ENCODE results near the gene NKX2-1.

Gene NKX2-1

DNA sequence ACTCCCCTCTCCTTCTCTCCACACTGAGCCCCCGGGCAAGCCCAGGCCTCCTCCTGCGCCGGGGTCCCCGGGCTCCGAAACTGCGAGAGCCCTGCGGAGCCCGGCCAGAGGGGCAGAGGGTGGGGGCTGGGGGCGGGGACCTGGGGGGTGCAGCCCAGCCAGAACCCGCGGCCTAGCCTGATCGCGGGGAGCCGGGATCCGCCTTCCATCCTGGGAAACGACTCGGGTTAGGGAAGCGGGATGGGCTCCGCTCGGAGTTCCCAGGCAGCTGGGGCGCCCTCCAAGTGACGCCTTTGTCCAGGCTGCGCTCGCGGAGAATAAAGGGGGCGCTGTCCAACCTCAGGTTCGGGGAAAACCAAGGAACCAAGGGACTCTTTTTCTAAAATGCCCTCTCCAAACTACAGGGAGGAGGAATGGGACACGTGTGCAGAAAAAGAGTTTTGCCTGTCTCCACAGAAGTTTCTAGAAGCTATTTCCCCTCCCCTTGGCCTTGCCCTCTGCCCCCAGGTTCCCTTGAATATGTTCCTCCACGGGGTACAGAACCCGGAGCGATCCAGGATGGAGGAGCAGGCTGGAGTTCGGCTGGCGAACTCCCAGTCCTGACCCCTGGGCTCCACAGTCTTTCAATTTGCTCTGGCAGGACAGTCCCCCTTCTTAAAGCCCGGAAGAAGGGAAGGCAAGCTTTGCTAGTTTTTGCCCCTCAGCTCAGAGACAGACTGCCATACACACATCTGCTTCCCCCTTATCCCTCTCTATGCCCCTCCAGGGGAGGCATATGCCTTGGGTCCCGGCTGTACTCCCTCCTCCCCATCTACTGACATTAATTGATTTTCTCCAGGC lies 13.9 kb downstream of the NKX2-1 start:
- Histone ChIP-seq H3K36me3 (ENCODE audit: control insufficient read depth in 2 of 2, insufficient read depth in 1 of 2, low read length in 2 of 2) (no peaks in the 10 kb centered on the region), H3K4me1 (ENCODE audit: control insufficient read depth, insufficient read depth, low read length) (no peaks in the 10 kb centered on the region; the same call in 1 of the 2 replicates), H3K9me3 (ENCODE audit: control insufficient read depth, insufficient read depth, low read depth, low read length) (no peaks in the 10 kb centered on the region), H3K4me3 (ENCODE audit: low read depth, low read length) (no peak overlapping the region), H3K27ac (ENCODE audit: extremely low read depth, low read depth, low read length) (no peak overlapping the region)
- POLR2A ChIA-PET, result no interaction called here
- CTCF ChIA-PET, result no interaction called here
- TF ChIP-seq SCRT2 (tag by site-specific recombination; IDR thresholded peaks at IDR 0.05) (no peak), TCF7L2 (IDR thresholded peaks at IDR 0.05; ENCODE audit: borderline replicate concordance, low read depth, low read length) (no peak)
- TF ChIP-seq, protein P1, sequence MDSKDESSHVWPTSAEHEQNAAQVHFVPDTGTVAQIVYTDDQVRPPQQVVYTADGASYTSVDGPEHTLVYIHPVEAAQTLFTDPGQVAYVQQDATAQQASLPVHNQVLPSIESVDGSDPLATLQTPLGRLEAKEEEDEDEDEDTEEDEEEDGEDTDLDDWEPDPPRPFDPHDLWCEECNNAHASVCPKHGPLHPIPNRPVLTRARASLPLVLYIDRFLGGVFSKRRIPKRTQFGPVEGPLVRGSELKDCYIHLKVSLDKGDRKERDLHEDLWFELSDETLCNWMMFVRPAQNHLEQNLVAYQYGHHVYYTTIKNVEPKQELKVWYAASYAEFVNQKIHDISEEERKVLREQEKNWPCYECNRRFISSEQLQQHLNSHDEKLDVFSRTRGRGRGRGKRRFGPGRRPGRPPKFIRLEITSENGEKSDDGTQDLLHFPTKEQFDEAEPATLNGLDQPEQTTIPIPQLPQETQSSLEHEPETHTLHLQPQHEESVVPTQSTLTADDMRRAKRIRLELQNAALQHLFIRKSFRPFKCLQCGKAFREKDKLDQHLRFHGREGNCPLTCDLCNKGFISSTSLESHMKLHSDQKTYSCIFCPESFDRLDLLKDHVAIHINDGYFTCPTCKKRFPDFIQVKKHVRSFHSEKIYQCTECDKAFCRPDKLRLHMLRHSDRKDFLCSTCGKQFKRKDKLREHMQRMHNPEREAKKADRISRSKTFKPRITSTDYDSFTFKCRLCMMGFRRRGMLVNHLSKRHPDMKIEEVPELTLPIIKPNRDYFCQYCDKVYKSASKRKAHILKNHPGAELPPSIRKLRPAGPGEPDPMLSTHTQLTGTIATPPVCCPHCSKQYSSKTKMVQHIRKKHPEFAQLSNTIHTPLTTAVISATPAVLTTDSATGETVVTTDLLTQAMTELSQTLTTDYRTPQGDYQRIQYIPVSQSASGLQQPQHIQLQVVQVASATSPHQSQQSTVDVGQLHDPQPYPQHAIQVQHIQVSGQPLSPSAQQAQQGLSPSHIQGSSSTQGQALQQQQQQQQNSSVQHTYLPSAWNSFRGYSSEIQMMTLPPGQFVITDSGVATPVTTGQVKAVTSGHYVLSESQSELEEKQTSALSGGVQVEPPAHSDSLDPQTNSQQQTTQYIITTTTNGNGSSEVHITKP (tag by site-specific recombination; IDR thresholded peaks at IDR 0.05), result no peak

DNA sequence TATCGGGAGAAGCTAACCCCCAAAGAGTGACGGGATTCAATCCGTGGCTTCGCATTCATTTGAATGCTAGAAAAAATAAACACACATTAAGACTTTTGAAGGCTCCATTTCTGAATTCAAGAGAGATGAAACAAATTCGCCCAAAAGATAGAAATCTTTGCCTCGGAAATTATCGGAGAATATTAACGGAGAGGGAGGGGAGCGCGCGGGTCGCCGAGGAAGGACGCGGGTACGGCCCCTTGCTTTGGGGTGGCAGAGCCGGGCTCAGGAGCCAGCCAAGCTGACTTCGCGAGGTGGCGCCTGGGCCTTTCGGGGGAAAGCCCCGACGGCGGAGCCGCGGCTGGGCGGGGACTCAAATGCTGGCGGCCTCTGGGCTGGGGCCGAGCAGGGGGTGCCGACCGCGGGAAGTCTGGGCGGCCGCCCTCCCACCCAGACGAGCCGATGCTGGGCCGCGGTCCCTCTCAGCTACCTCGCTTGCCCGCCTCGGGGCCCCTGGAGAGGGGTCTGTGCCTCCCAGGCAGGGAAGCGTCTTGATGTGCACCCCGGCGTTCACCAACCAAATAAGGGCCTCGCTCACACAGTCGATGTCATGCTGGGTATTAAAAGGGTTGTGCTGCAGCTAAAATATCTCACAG lies 14.7 kb downstream of the NKX2-1 start:
- H3K36me3 ChIP-seq (ENCODE audit: control insufficient read depth in 2 of 2, insufficient read depth in 1 of 2, low read length in 2 of 2), result no peaks in the 10 kb centered on the region
- no peaks in the 10 kb centered on the region; the same call in 1 of the 2 replicates for H3K4me1 ChIP-seq (ENCODE audit: control insufficient read depth, insufficient read depth, low read length)
- ChIA-PET CTCF (interaction anchor here (0.6 kb wide), 1 partner anchor 25 kb away, joined by 5 read pairs; no protein-coding TSS in a partner anchor), POLR2A (no interaction called here)
- no peak overlapping the region for H3K4me3 ChIP-seq (ENCODE audit: low read depth, low read length)
- H3K27ac ChIP-seq (ENCODE audit: extremely low read depth, low read depth, low read length), result no peak overlapping the region
- TF ChIP-seq ZBTB7A (tag by site-specific recombination; IDR thresholded peaks at IDR 0.05; ENCODE audit: low read depth), result no peak
- no peak for TF ChIP-seq SP2 (tag by site-specific recombination; IDR thresholded peaks at IDR 0.05)
- TF ChIP-seq ZNF548 (tag by site-specific recombination; IDR thresholded peaks at IDR 0.05), result no peak
- TF ChIP-seq ZNF37A (tag by site-specific recombination; IDR thresholded peaks at IDR 0.05), result no peak
- no peak for TF ChIP-seq TRIM28 (IDR thresholded peaks at IDR 0.05; ENCODE audit: borderline replicate concordance, low read length)
- no peak for TF ChIP-seq ZNF549 (tag by site-specific recombination; IDR thresholded peaks at IDR 0.05)
- TF ChIP-seq ZNF830 (tag by site-specific recombination; IDR thresholded peaks at IDR 0.05; ENCODE audit: low read depth), result no peak
- no peak for TF ChIP-seq BCL11B (tag by site-specific recombination; IDR thresholded peaks at IDR 0.05; ENCODE audit: low read depth)
- TF ChIP-seq ZNF366 (tag by site-specific recombination; conservative IDR thresholded peaks at IDR 0.05), result no peak
- no peak for TF ChIP-seq ZNF174 (tag by site-specific recombination; IDR thresholded peaks at IDR 0.05)
- TF ChIP-seq, protein P2, sequence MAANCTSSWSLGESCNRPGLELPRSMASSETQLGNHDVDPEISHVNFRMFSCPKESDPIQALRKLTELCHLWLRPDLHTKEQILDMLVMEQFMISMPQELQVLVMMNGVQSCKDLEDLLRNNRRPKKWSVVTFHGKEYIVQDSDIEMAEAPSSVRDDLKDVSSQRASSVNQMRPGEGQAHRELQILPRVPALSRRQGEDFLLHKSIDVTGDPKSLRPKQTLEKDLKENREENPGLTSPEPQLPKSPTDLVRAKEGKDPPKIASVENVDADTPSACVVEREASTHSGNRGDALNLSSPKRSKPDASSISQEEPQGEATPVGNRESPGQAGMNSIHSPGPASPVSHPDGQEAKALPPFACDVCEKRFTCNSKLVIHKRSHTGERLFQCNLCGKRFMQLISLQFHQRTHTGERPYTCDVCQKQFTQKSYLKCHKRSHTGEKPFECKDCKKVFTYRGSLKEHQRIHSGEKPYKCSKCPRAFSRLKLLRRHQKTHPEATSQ (tag by site-specific recombination; IDR thresholded peaks at IDR 0.05), result no peak
- no peak for TF ChIP-seq GLI2 (tag by site-specific recombination; IDR thresholded peaks at IDR 0.05; ENCODE audit: borderline replicate concordance, low read depth)
- no peak for TF ChIP-seq EGR2 (tag by site-specific recombination; IDR thresholded peaks at IDR 0.05; ENCODE audit: low read depth)
- TF ChIP-seq, protein P3, sequence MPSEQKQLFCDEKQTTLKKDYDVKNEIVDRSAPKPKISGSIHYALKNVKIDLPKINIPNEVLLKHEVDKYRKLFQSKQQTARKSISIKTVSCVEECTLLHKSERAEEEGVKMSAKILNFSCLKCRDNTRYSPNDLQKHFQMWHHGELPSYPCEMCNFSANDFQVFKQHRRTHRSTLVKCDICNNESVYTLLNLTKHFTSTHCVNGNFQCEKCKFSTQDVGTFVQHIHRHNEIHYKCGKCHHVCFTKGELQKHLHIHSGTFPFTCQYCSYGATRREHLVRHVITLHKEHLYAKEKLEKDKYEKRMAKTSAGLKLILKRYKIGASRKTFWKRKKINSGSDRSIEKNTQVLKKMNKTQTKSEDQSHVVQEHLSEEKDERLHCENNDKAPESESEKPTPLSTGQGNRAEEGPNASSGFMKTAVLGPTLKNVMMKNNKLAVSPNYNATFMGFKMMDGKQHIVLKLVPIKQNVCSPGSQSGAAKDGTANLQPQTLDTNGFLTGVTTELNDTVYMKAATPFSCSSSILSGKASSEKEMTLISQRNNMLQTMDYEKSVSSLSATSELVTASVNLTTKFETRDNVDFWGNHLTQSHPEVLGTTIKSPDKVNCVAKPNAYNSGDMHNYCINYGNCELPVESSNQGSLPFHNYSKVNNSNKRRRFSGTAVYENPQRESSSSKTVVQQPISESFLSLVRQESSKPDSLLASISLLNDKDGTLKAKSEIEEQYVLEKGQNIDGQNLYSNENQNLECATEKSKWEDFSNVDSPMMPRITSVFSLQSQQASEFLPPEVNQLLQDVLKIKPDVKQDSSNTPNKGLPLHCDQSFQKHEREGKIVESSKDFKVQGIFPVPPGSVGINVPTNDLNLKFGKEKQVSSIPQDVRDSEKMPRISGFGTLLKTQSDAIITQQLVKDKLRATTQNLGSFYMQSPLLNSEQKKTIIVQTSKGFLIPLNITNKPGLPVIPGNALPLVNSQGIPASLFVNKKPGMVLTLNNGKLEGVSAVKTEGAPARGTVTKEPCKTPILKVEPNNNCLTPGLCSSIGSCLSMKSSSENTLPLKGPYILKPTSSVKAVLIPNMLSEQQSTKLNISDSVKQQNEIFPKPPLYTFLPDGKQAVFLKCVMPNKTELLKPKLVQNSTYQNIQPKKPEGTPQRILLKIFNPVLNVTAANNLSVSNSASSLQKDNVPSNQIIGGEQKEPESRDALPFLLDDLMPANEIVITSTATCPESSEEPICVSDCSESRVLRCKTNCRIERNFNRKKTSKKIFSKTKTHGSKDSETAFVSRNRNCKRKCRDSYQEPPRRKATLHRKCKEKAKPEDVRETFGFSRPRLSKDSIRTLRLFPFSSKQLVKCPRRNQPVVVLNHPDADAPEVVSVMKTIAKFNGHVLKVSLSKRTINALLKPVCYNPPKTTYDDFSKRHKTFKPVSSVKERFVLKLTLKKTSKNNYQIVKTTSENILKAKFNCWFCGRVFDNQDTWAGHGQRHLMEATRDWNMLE (tag by site-specific recombination; conservative IDR thresholded peaks at IDR 0.05; ENCODE audit: low read depth), result no peak
- no peak for TF ChIP-seq ZNF785 (tag by site-specific recombination; IDR thresholded peaks at IDR 0.05)
- no peak for TF ChIP-seq ZNF791 (tag by site-specific recombination; IDR thresholded peaks at IDR 0.05)
- H3K9me3 ChIP-seq (ENCODE audit: control insufficient read depth, insufficient read depth, low read depth, low read length), result no peaks in the 10 kb centered on the region
